ENCODE results near the gene CCL17. TPM values are rescaled to one million over a fixed set of nuclear protein-coding genes. Genes with fewer than 3 reads are reported as not detected.

The CCL17 gene
- total and polyA plus RNA-seq, 10 of the 15 experiments (the other 5 are each of a cell fraction or from before 2014, with no cell fraction given) = 1.2 to 84.9 (median 34.2) TPM

GRCh38 chr16:57411362-57411976, 6.9 kb downstream of the CCL17 start:
- SMC1A ChIA-PET (ENCODE audit: uncharacterized antibody, unreplicated experiment) = interaction anchor here (0.7 to 4.5 kb wide), 11 partner anchors 20 to 109 kb away, joined by 3 to 93 read pairs (median 3); no protein-coding TSS in a partner anchor
- Histone ChIP-seq H3K36me3 (ENCODE audit: control insufficient read depth in 2 of 2, insufficient read depth in 2 of 2, low read length in 1 of 2) (no peaks in the 10 kb centered on the region), H3K4me2 (ENCODE audit: control insufficient read depth, insufficient read depth) (peak overlapping the region; percentile 50), H3K27me3 (replicated peaks in 1 of 2; ENCODE audit: control insufficient read depth in 2 of 2, insufficient read depth in 2 of 2, low read length in 1 of 2) (no peaks in the 10 kb centered on the region), H4K20me1 (ENCODE audit: control insufficient read depth, insufficient read depth) (no peaks in the 10 kb centered on the region), H3K9me3 (replicated peaks; ENCODE audit: control insufficient read depth, insufficient read depth, low read length) (no peaks in the 10 kb centered on the region), H3K4me1 (ENCODE audit: control insufficient read depth, insufficient read depth, low read length) (peaks cover 39% of the 10 kb centered on the region), H3K27ac (ENCODE audit: control insufficient read depth, insufficient read depth) (no peak overlapping the region), H2AFZ (ENCODE audit: control insufficient read depth, low read depth, low read length) (no peak overlapping the region), H3K79me2 (ENCODE audit: control insufficient read depth, insufficient read depth, low read length) (no peaks in the 10 kb centered on the region), H3K4me3 (no peak overlapping the region), H3K9ac (ENCODE audit: control insufficient read depth, insufficient read depth, low read length) (no peak overlapping the region)
- no peak for DNase-seq (ENCODE audit: low read depth, low spot score)
- POLR2A ChIA-PET = interaction anchor here (0.7 to 1.4 kb wide), 6 partner anchors 12 to 107 kb away, joined by 3 to 4 read pairs (median 3); no protein-coding TSS in a partner anchor
- 27% methylated on average over 12 of the region's 12 CpGs for WGBS (ENCODE audit: insufficient coverage, insufficient replicate concordance, low lambda C conversion rate, missing lambda C conversion rate)
- in situ Hi-C loops (cut with MboI) (no loop called here), intact Hi-C loops (cut with micrococcal nuclease; ENCODE audit: unreplicated experiment) (no loop called here)
- FAIRE-seq = no peak
- CTCF ChIA-PET = interaction anchor here (1.0 to 14.6 kb wide), 6 partner anchors 12 to 447 kb away, joined by 3 to 632 read pairs (median 3); partner anchors contain the start of genes CIAPIN1 and COQ9
- peak; percentile 76 for ATAC-seq
- BruUV-seq (replicated peaks) = no TSS peak
- RAD21 ChIA-PET (ENCODE audit: unreplicated experiment) = interaction anchor here (0.9 to 6.9 kb wide), 9 partner anchors 27 to 110 kb away, joined by 3 to 87 read pairs (median 4); partner anchors contain the start of gene CX3CL1
- TF ChIP-seq NR2F1 (conservative IDR thresholded peaks at IDR 0.05) (peak; percentile 80), RFX5 (IDR thresholded peaks at IDR 0.05; ENCODE audit: low read depth, low read length) (no peak), MEF2B (IDR thresholded peaks at IDR 0.05; ENCODE audit: partially characterized antibody, poor library complexity, severe bottlenecking) (no peak), ZNF207 (IDR thresholded peaks at IDR 0.05; ENCODE audit: borderline replicate concordance) (no peak), CREM (IDR thresholded peaks at IDR 0.05; ENCODE audit: low read depth) (peak; percentile 28; the same call in 1 of the 2 replicates), POU2F2 (IDR thresholded peaks at IDR 0.05; ENCODE audit: borderline replicate concordance, low read depth, low read length) (no peak), PBX3 (IDR thresholded peaks at IDR 0.05; ENCODE audit: insufficient replicate concordance, low read depth, low read length) (peak; percentile 77), SP1 (IDR thresholded peaks at IDR 0.05; ENCODE audit: low read depth, low read length) (no peak), KLF5 (IDR thresholded peaks at IDR 0.05; ENCODE audit: partially characterized antibody) (no peak), E4F1 (IDR thresholded peaks at IDR 0.05; ENCODE audit: borderline replicate concordance, partially characterized antibody) (no peak), RAD21 (IDR thresholded peaks at IDR 0.05; ENCODE audit: insufficient read depth, low read depth, low read length) (0 out of 2 replicates have a peak, but pooled peaks have one; percentile 13), SRF (IDR thresholded peaks at IDR 0.05; ENCODE audit: low read depth in 2 of 2, low read length in 2 of 2) (no peak), USF1 (IDR thresholded peaks at IDR 0.05; ENCODE audit: borderline replicate concordance, extremely low read length, insufficient read depth, low read depth, low read length) (no peak), ETV6 (conservative IDR thresholded peaks at IDR 0.05 in 1 of 2, IDR thresholded peaks at IDR 0.05 in 1 of 2; ENCODE audit: borderline replicate concordance in 1 of 2, low read depth in 1 of 2) (0 out of 4 replicates have a peak, but pooled peaks of 1 of the 2 experiments have one; percentile 30), RELA (IDR thresholded peaks at IDR 0.05; ENCODE audit: borderline replicate concordance, partially characterized antibody) (no peak)
